Measurements from ENCODE around the gene ING3. TPM values are rescaled to one million over a fixed set of nuclear protein-coding genes. Genes with fewer than 3 reads are reported as not detected.

Gene ING3
- total and polyA plus RNA-seq, 9 of the 15 experiments (the other 6 are each of a cell fraction or from before 2014, with no cell fraction given) = 22.8 to 233 (median 50.4) TPM

DNA sequence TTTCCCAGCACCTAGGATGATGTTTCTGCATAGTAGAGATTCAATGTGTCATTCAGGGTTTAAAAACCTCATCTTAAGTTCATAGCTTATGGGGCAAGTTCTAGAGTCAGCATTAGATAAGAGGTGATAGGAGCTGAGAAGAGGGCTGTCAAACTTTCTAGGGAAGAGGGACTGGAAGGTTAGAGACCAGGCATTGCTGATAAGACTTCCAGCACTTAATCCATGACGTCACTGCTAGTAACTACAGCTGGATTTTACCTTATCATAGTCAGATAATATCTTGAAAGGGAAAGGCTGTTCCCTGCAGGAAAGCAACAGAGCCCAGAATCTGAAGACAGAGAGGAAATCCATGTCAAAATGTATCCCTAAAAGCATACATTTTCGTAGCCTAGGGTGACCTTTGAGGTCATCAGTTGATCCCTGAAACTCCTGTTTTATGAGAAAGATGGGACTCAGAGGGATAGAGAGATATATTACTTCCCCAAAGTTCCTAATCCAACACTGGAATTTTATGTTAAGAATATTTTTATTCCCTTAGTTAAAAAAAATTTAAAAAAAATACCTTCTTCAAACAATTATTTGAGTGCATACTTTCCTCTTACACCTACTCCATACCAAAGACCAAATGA is 34.7 kb downstream of the ING3 start (continued):
- TF ChIP-seq, protein P1, sequence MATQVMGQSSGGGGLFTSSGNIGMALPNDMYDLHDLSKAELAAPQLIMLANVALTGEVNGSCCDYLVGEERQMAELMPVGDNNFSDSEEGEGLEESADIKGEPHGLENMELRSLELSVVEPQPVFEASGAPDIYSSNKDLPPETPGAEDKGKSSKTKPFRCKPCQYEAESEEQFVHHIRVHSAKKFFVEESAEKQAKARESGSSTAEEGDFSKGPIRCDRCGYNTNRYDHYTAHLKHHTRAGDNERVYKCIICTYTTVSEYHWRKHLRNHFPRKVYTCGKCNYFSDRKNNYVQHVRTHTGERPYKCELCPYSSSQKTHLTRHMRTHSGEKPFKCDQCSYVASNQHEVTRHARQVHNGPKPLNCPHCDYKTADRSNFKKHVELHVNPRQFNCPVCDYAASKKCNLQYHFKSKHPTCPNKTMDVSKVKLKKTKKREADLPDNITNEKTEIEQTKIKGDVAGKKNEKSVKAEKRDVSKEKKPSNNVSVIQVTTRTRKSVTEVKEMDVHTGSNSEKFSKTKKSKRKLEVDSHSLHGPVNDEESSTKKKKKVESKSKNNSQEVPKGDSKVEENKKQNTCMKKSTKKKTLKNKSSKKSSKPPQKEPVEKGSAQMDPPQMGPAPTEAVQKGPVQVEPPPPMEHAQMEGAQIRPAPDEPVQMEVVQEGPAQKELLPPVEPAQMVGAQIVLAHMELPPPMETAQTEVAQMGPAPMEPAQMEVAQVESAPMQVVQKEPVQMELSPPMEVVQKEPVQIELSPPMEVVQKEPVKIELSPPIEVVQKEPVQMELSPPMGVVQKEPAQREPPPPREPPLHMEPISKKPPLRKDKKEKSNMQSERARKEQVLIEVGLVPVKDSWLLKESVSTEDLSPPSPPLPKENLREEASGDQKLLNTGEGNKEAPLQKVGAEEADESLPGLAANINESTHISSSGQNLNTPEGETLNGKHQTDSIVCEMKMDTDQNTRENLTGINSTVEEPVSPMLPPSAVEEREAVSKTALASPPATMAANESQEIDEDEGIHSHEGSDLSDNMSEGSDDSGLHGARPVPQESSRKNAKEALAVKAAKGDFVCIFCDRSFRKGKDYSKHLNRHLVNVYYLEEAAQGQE (IDR thresholded peaks at IDR 0.05; ENCODE audit: borderline replicate concordance) = no peak; the same call in 1 of the 2 replicates
- TF ChIP-seq, protein P1 (CRISPR knock-in tag; IDR thresholded peaks at IDR 0.05; ENCODE audit: low read depth) = no peak
- TF ChIP-seq NR3C1 (CRISPR knock-in tag; IDR thresholded peaks at IDR 0.05) = no peak
- no peak for TF ChIP-seq ZBTB1 (CRISPR knock-in tag; IDR thresholded peaks at IDR 0.05; ENCODE audit: borderline replicate concordance, low read depth)
- no peak for TF ChIP-seq MCM3 (IDR thresholded peaks at IDR 0.05)
- TF ChIP-seq, protein P2, sequence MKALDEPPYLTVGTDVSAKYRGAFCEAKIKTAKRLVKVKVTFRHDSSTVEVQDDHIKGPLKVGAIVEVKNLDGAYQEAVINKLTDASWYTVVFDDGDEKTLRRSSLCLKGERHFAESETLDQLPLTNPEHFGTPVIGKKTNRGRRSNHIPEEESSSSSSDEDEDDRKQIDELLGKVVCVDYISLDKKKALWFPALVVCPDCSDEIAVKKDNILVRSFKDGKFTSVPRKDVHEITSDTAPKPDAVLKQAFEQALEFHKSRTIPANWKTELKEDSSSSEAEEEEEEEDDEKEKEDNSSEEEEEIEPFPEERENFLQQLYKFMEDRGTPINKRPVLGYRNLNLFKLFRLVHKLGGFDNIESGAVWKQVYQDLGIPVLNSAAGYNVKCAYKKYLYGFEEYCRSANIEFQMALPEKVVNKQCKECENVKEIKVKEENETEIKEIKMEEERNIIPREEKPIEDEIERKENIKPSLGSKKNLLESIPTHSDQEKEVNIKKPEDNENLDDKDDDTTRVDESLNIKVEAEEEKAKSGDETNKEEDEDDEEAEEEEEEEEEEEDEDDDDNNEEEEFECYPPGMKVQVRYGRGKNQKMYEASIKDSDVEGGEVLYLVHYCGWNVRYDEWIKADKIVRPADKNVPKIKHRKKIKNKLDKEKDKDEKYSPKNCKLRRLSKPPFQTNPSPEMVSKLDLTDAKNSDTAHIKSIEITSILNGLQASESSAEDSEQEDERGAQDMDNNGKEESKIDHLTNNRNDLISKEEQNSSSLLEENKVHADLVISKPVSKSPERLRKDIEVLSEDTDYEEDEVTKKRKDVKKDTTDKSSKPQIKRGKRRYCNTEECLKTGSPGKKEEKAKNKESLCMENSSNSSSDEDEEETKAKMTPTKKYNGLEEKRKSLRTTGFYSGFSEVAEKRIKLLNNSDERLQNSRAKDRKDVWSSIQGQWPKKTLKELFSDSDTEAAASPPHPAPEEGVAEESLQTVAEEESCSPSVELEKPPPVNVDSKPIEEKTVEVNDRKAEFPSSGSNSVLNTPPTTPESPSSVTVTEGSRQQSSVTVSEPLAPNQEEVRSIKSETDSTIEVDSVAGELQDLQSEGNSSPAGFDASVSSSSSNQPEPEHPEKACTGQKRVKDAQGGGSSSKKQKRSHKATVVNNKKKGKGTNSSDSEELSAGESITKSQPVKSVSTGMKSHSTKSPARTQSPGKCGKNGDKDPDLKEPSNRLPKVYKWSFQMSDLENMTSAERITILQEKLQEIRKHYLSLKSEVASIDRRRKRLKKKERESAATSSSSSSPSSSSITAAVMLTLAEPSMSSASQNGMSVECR (CRISPR knock-in tag; IDR thresholded peaks at IDR 0.05) = no peak
- no peak for TF ChIP-seq EZH2 (IDR thresholded peaks at IDR 0.05; ENCODE audit: borderline replicate concordance, low read depth, low read length)
- 0 out of 2 replicates have a peak, but pooled peaks have one; percentile 22 for TF ChIP-seq EP400 (IDR thresholded peaks at IDR 0.05)
- no peak for TF ChIP-seq PHTF2 (CRISPR knock-in tag; IDR thresholded peaks at IDR 0.05)
- TF ChIP-seq DACH1 (IDR thresholded peaks at IDR 0.05; ENCODE audit: partially characterized antibody) = peak; percentile 81
- TF ChIP-seq ZNF551 (CRISPR knock-in tag; IDR thresholded peaks at IDR 0.05) = no peak
- TF ChIP-seq, protein P3, sequence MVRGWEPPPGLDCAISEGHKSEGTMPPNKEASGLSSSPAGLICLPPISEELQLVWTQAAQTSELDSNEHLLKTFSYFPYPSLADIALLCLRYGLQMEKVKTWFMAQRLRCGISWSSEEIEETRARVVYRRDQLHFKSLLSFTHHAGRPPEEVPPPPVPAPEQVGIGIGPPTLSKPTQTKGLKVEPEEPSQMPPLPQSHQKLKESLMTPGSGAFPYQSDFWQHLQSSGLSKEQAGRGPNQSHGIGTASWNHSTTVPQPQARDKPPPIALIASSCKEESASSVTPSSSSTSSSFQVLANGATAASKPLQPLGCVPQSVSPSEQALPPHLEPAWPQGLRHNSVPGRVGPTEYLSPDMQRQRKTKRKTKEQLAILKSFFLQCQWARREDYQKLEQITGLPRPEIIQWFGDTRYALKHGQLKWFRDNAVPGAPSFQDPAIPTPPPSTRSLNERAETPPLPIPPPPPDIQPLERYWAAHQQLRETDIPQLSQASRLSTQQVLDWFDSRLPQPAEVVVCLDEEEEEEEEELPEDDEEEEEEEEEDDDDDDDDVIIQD (CRISPR knock-in tag; IDR thresholded peaks at IDR 0.05) = no peak; the same call in 1 of the 2 replicates
- TF ChIP-seq, protein P4, sequence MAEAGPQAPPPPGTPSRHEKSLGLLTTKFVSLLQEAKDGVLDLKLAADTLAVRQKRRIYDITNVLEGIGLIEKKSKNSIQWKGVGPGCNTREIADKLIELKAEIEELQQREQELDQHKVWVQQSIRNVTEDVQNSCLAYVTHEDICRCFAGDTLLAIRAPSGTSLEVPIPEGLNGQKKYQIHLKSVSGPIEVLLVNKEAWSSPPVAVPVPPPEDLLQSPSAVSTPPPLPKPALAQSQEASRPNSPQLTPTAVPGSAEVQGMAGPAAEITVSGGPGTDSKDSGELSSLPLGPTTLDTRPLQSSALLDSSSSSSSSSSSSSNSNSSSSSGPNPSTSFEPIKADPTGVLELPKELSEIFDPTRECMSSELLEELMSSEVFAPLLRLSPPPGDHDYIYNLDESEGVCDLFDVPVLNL (CRISPR knock-in tag; IDR thresholded peaks at IDR 0.05; ENCODE audit: low read depth) = no peak
